ENCODE measurements around the gene ERVH48-1. TPM values are rescaled to one million over a fixed set of nuclear protein-coding genes. Genes with fewer than 3 reads are reported as not detected.

ERVH48-1 gene
- total and polyA plus RNA-seq, 5 donors: 0.07 TPM; not detected in 4

DNA sequence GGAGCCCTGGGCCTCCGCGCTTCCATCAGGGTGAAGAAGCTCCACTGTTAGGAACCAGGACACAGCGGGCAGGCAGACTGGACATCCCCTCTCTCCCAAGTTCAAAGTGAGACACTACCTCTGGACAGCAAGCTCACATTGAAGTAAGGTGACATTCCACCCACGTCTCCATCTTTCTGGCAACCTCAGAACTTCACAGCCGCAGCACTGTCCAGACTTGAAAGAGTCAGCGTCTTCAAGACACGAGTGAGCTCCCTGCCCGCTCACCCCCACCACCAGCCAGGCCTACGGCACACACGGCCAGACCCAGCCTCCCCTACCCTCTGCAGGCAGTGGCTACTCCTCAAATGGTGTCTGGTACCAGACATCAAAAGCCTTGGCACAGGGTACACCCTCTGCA, 57.2 kb downstream of the ERVH48-1 start:
- Histone ChIP-seq H3K4me1 (ENCODE audit: control insufficient read depth, insufficient read depth, low read length) (no peaks in the 10 kb centered on the region), H3K27me3 (ENCODE audit: control insufficient read depth, insufficient read depth) (no peaks in the 10 kb centered on the region), H3K9me3 (ENCODE audit: control insufficient read depth, low read length) (no peaks in the 10 kb centered on the region), H3K27ac (ENCODE audit: low read length) (no peak overlapping the region), H3K4me3 (ENCODE audit: low read length) (no peak overlapping the region)
- intact Hi-C loops (cut with DNase I): no loop called here
- no peak for ATAC-seq
- 93% methylated on average over 10 of the region's 10 CpGs for WGBS
- no peak for DNase-seq

Small RNA genes within 50 kb of the gene (microRNA-seq; reads per million reads assigned to microRNA genes)
- gene MIR5692B: 0 reads per million in 2 donors

Other genes starting within 250 kb of the ERVH48-1 start
- gene WDR4, start 46.1 kb downstream of the ERVH48-1 start, total RNA-seq: 1 to 10 TPM; 4.3 to 7.7 (median 5.3) TPM
- 3.7 TPM for gene WDR4, start 46.1 kb downstream of the ERVH48-1 start, polyA plus RNA-seq
- 10 to 100 TPM; 48.0 to 52.2 (median 50.7) TPM for gene NDUFV3, start 32.3 kb downstream of the ERVH48-1 start, total RNA-seq
- gene NDUFV3, start 32.3 kb downstream of the ERVH48-1 start, polyA plus RNA-seq: 45.4 TPM
- 1 to 10 TPM; 4.5 to 9.0 (median 7.8) TPM for gene PKNOX1, start 48.9 kb upstream of the ERVH48-1 start, total RNA-seq
- gene PKNOX1, start 48.9 kb upstream of the ERVH48-1 start, polyA plus RNA-seq: 3.7 TPM
- gene CBS, start 150.2 kb upstream of the ERVH48-1 start, total RNA-seq: 10 to 100 TPM in 3 of 4 donors, 1 to 10 TPM in 1; 4.8 to 13.3 (median 10.7) TPM
- gene CBS, start 150.2 kb upstream of the ERVH48-1 start, polyA plus RNA-seq: 9.0 TPM
- 10 to 100 TPM in 3 of 4 donors, 1 to 10 TPM in 1; 8.1 to 25.9 (median 15.8) TPM for gene U2AF1, start 181.9 kb upstream of the ERVH48-1 start, total RNA-seq
- gene U2AF1, start 181.9 kb upstream of the ERVH48-1 start, polyA plus RNA-seq: 42.8 TPM
- gene CRYAA, start 243.4 kb upstream of the ERVH48-1 start, total RNA-seq: not detected
- gene CRYAA, start 243.4 kb upstream of the ERVH48-1 start, polyA plus RNA-seq: not detected